Mesendoderm (in vitro differentiated cells): ENCODE results near the gene DES.

Source experiments
- DNase-seq: peaks from one replicate; pipeline ENCODE4 v3.0.0; 2013
- H2AK5ac ChIP-seq: 2 replicates; pipeline ENCODE4 v1.6.1; 2013; ENCODE audit warnings: low read length, inconsistent platforms
- H2BK120ac ChIP-seq: 2 replicates; pipeline ENCODE4 v1.6.1; 2013; ENCODE audit warnings: low read depth, mild to moderate bottlenecking, low read length, moderate library complexity, mixed read lengths
- H2BK15ac ChIP-seq: replicated peaks from 2 replicates; pipeline ENCODE4 v1.6.1; 2013; ENCODE audit warnings: low read depth, mild to moderate bottlenecking, moderate library complexity
- H2BK5ac ChIP-seq: 2 replicates; pipeline ENCODE4 v1.6.1; 2013; ENCODE audit warnings: low read length, inconsistent platforms
- H3K18ac ChIP-seq: 2 replicates; pipeline ENCODE4 v1.6.1; 2013; ENCODE audit warnings: mild to moderate bottlenecking, low read length, mixed read lengths
- H3K23ac ChIP-seq: one replicate; pipeline ENCODE4 v1.6.1; 2013; ENCODE audit warnings: low read length
- H3K27ac ChIP-seq: 2 replicates; pipeline ENCODE4 v1.5.1; 2013; ENCODE audit warnings: low read depth, mild to moderate bottlenecking, inconsistent platforms, low read length, moderate library complexity
- H3K27me3 ChIP-seq: 2 replicates; pipeline ENCODE4 v1.6.1; 2013; ENCODE audit warnings: low read length, control low read depth, mild to moderate bottlenecking, inconsistent platforms; ENCODE audit not compliant: insufficient read depth, poor library complexity
- H3K36me3 ChIP-seq: 2 replicates; pipeline ENCODE4 v1.6.1; 2013; ENCODE audit warnings: low read length, inconsistent platforms; ENCODE audit not compliant: control insufficient read depth, insufficient read depth
- H3K4ac ChIP-seq: one replicate; pipeline ENCODE4 v1.6.1; 2013; ENCODE audit warnings: low read depth, mild to moderate bottlenecking, low read length, moderate library complexity
- H3K4me1 ChIP-seq: 2 replicates; pipeline ENCODE4 v1.6.1; 2013; ENCODE audit warnings: low read depth, low read length, inconsistent platforms; ENCODE audit not compliant: control insufficient read depth
- H3K4me2 ChIP-seq: 2 replicates; pipeline ENCODE4 v1.6.1; 2013; ENCODE audit warnings: low read length
- H3K4me3 ChIP-seq: 2 replicates; pipeline ENCODE4 v1.5.1; 2013; ENCODE audit warnings: mild to moderate bottlenecking, low read length
- H3K56ac ChIP-seq: one replicate; pipeline ENCODE4 v1.6.1; 2013; ENCODE audit warnings: low read length
- H3K79me1 ChIP-seq: 2 replicates; pipeline ENCODE4 v1.6.1; 2013; ENCODE audit warnings: low read length, inconsistent platforms
- H3K79me2 ChIP-seq: 2 replicates; pipeline ENCODE4 v1.6.1; 2013; ENCODE audit warnings: mild to moderate bottlenecking, low read length; ENCODE audit not compliant: control insufficient read depth, insufficient read depth
- H3K9ac ChIP-seq: 2 replicates; pipeline ENCODE4 v1.6.1; 2013; ENCODE audit warnings: low read length, inconsistent platforms
- H4K5ac ChIP-seq: one replicate; pipeline ENCODE4 v1.6.1; 2013; ENCODE audit warnings: low read length
- H4K8ac ChIP-seq: one replicate; pipeline ENCODE4 v1.6.1; 2013; ENCODE audit warnings: low read depth, mild to moderate bottlenecking, control low read depth, low read length, moderate library complexity
- WGBS: extraction: QIAGEN DNeasy Blood & Tissue Kit; methylation state at CpG from one replicate; pipeline ENCODE4 v1.1.7; 2013; ENCODE audit warnings: low lambda C conversion rate, missing lambda C conversion rate; ENCODE audit not compliant: insufficient coverage; ENCODE audit errors: extremely low coverage; 5-methylcytosine and 5-hydroxymethylcytosine counted together

DES gene

GRCh38 chr2:219422952-219423534 lies 4.9 kb downstream of the DES start:
- no peak overlapping the region for H4K8ac ChIP-seq
- no peak overlapping the region for H3K23ac ChIP-seq
- WGBS = no CpG with 5 or more reads among the region's 8 CpGs
- H3K27me3 ChIP-seq = peaks cover 8% of the 10 kb centered on the region
- no peaks in the 10 kb centered on the region for H3K79me1 ChIP-seq
- H2BK120ac ChIP-seq = no peak overlapping the region
- no peaks in the 10 kb centered on the region for H3K4me1 ChIP-seq
- no peak overlapping the region for H3K27ac ChIP-seq
- H4K5ac ChIP-seq = no peak overlapping the region
- no peak overlapping the region for H3K18ac ChIP-seq
- no peak overlapping the region for H2AK5ac ChIP-seq
- no peak overlapping the region for H3K56ac ChIP-seq
- H3K36me3 ChIP-seq = no peaks in the 10 kb centered on the region
- no peak overlapping the region for H3K4me3 ChIP-seq
- DNase-seq = no peak
- no peak overlapping the region for H2BK5ac ChIP-seq
- no peak overlapping the region for H3K4ac ChIP-seq
- no peak overlapping the region for H3K9ac ChIP-seq
- no peaks in the 10 kb centered on the region for H3K79me2 ChIP-seq
- no peak overlapping the region for H2BK15ac ChIP-seq
- no peak overlapping the region for H3K4me2 ChIP-seq

DNA sequence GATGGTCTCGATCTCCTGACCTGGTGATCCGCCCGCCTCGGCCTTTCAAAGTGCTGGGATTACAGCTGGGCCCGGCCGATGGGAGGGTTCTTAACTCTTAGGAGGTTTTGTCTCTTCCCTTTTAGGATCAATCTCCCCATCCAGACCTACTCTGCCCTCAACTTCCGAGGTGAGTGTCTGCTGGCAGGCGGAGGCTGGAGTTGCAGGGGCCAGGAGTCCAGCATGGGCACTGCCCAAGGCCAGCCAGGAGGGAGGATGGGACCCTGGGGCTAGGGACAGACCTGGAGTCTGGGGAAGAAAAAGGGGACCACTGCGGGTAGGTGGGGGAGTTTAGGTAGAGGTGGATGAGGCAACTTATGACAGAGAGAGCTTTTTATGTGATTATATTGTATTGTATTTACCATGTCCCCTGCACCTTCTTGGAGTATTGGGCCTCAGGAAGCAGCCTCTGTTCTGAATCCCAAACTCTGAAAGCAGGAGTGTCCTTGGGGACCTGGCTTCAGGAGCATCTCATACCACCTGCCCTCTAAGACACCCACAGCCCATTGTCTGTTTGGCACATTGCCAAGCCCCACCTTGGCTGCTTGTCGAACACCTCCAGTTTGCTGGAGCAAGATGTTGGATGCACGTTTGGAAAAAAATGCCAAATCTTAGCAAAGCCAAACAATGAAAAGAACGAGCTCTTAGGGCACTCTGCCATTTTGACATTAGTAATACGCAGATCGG lies 5.6 kb downstream of the DES start:
- no CpG with 5 or more reads among the region's 14 CpGs for WGBS
- no peak overlapping the region for H4K5ac ChIP-seq
- DNase-seq = no peak

DNA sequence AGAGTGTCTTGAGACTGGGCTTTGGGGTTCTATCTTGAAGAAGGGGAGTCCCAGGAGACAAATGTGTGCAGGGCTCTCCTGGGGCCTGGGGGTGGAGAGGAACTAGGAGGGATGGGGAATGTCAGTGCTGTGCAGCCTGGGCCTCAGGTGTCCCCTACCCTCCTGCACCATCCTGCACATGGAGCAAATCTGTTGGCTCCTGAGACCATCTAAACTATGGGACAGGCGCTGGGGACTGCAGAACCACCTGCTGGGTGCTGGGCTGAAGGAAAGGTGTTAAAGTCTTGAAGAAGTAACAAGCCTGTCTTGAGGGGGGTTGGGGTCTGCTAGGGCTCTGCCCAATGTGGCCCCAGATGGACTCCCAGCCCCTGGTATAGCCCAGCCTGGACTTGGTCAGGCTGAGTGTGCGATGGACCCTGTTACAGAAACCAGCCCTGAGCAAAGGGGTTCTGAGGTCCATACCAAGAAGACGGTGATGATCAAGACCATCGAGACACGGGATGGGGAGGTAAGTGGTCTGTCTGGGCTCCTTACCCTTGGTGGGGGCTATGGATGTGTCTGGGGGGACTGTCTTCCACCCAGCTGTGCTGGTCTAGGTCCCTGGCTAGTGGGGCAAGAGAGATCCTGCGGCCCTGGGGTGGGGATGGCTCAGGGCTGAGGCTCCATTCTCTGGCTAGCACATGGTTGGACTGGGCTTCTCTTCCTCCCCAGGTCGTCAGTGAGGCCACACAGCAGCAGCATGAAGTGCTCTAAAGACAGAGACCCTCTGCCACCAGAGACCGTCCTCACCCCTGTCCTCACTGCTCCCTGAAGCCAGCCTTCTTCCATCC lies 7.3 kb downstream of the DES start:
- H3K36me3 ChIP-seq = no peaks in the 10 kb centered on the region
- H2BK120ac ChIP-seq = no peak overlapping the region
- H3K18ac ChIP-seq = no peak overlapping the region
- no CpG with 5 or more reads among the region's 8 CpGs for WGBS
- H3K9ac ChIP-seq = no peak overlapping the region
- H2BK5ac ChIP-seq = no peak overlapping the region
- H4K8ac ChIP-seq = no peak overlapping the region
- H3K56ac ChIP-seq = no peak overlapping the region
- H3K4me1 ChIP-seq = no peaks in the 10 kb centered on the region
- no peak overlapping the region for H2AK5ac ChIP-seq
- H3K23ac ChIP-seq = no peak overlapping the region
- no peak overlapping the region for H3K27ac ChIP-seq
- no peaks in the 10 kb centered on the region for H3K79me1 ChIP-seq
- no peaks in the 10 kb centered on the region for H3K27me3 ChIP-seq
- H3K79me2 ChIP-seq = no peaks in the 10 kb centered on the region
- H4K5ac ChIP-seq = no peak overlapping the region
- H3K4ac ChIP-seq = no peak overlapping the region
- H3K4me3 ChIP-seq = no peak overlapping the region
- no peak overlapping the region for H2BK15ac ChIP-seq
- no peak for DNase-seq
- no peak overlapping the region for H3K4me2 ChIP-seq

More for the DNA sequence above, 5.6 kb downstream of the DES start:
- no peak overlapping the region for H3K18ac ChIP-seq
- H3K27ac ChIP-seq = no peak overlapping the region
- H3K9ac ChIP-seq = no peak overlapping the region
- H2BK120ac ChIP-seq = no peak overlapping the region
- no peak overlapping the region for H4K8ac ChIP-seq
- H3K4me3 ChIP-seq = no peak overlapping the region
- no peaks in the 10 kb centered on the region for H3K79me1 ChIP-seq
- no peak overlapping the region for H3K23ac ChIP-seq
- no peak overlapping the region for H2BK5ac ChIP-seq
- H3K4me2 ChIP-seq = no peak overlapping the region
- no peaks in the 10 kb centered on the region for H3K79me2 ChIP-seq
- H3K36me3 ChIP-seq = no peaks in the 10 kb centered on the region
- H3K56ac ChIP-seq = no peak overlapping the region
- peaks cover 4% of the 10 kb centered on the region for H3K27me3 ChIP-seq
- H2AK5ac ChIP-seq = no peak overlapping the region
- no peak overlapping the region for H2BK15ac ChIP-seq
- H3K4ac ChIP-seq = no peak overlapping the region
- no peaks in the 10 kb centered on the region for H3K4me1 ChIP-seq

GRCh38 chr2:219426068-219426443 lies 7.9 kb downstream of the DES start:
- H3K79me1 ChIP-seq = no peaks in the 10 kb centered on the region
- no peak overlapping the region for H2BK5ac ChIP-seq
- no peaks in the 10 kb centered on the region for H3K4me1 ChIP-seq
- no peak overlapping the region for H3K23ac ChIP-seq
- no peak overlapping the region for H3K4ac ChIP-seq
- no peak overlapping the region for H3K18ac ChIP-seq
- H2BK120ac ChIP-seq = no peak overlapping the region
- no peak overlapping the region for H3K4me3 ChIP-seq
- no peaks in the 10 kb centered on the region for H3K79me2 ChIP-seq
- DNase-seq = no peak
- H4K5ac ChIP-seq = no peak overlapping the region
- no peak overlapping the region for H3K9ac ChIP-seq
- H2BK15ac ChIP-seq = no peak overlapping the region
- no peak overlapping the region for H3K27ac ChIP-seq
- no peak overlapping the region for H2AK5ac ChIP-seq
- no peak overlapping the region for H4K8ac ChIP-seq
- H3K56ac ChIP-seq = no peak overlapping the region
- no CpG with 5 or more reads among the region's 7 CpGs for WGBS
- no peaks in the 10 kb centered on the region for H3K36me3 ChIP-seq
- H3K4me2 ChIP-seq = no peak overlapping the region
- no peaks in the 10 kb centered on the region for H3K27me3 ChIP-seq

DNA sequence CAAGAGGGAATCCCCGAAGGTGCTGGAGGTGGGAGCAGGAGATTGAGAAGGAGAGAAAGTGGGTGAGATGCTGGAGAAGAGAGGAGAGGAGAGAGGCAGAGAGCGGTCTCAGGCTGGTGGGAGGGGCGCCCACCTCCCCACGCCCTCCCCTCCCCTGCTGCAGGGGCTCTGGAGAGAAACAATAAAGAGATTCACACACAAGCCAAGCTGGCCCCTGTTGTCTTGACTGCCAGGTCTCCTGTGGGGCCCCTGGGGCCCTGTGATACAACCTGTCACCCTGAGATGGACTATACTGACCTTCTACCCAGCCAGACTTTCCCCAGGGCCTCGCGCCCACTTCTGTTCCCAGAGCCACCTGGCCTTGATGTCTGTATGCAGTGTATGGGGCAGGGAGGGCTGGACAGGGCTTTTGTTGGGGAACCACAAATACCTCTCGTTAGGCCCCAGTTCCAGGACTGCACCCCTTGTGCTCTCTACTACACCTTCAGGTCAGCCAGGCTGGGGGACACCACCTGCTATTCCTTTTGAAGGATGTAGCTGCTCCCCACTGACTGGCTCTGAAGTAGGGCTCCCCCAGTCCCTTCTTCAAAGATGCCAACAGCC lies 8.5 kb downstream of the DES start:
- H4K5ac ChIP-seq = no peak overlapping the region

More for the DNA sequence above, 8.5 kb downstream of the DES start:
- Histone ChIP-seq H3K79me2 (no peaks in the 10 kb centered on the region), H2BK15ac (no peak overlapping the region), H3K4me3 (no peak overlapping the region), H3K18ac (no peak overlapping the region), H3K4me2 (no peak overlapping the region), H2BK5ac (no peak overlapping the region), H3K56ac (no peak overlapping the region), H3K23ac (no peak overlapping the region), H3K9ac (no peak overlapping the region), H2AK5ac (no peak overlapping the region), H2BK120ac (no peak overlapping the region), H3K27ac (no peak overlapping the region), H3K79me1 (no peaks in the 10 kb centered on the region), H3K4me1 (no peaks in the 10 kb centered on the region), H4K8ac (no peak overlapping the region), H3K36me3 (no peaks in the 10 kb centered on the region), H3K27me3 (no peaks in the 10 kb centered on the region), H3K4ac (no peak overlapping the region)
- WGBS = no CpG with 5 or more reads among the region's 7 CpGs
- no peak for DNase-seq
